ENCODE data around the gene OPHN1.

DNA sequence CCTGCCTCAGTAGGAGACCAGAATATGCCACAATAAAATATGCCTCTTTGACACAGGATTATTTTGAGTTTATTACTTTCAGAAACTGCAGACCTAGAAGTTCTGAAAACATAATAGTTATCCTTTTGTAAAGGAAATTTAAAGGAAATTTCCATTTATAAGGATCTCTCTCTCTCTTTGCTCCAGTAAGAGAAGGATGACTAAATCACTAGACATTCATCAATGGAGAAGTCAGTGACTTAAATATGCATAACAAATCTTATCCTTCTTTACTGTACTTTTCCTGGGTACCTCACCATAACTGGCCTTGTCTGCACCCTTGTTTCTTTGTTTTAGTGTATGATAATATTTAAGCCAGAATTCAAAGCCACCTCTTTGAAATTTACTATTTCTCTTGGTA lies 28.3 kb upstream of the OPHN1 start:
- TF ChIP-seq, protein P1, sequence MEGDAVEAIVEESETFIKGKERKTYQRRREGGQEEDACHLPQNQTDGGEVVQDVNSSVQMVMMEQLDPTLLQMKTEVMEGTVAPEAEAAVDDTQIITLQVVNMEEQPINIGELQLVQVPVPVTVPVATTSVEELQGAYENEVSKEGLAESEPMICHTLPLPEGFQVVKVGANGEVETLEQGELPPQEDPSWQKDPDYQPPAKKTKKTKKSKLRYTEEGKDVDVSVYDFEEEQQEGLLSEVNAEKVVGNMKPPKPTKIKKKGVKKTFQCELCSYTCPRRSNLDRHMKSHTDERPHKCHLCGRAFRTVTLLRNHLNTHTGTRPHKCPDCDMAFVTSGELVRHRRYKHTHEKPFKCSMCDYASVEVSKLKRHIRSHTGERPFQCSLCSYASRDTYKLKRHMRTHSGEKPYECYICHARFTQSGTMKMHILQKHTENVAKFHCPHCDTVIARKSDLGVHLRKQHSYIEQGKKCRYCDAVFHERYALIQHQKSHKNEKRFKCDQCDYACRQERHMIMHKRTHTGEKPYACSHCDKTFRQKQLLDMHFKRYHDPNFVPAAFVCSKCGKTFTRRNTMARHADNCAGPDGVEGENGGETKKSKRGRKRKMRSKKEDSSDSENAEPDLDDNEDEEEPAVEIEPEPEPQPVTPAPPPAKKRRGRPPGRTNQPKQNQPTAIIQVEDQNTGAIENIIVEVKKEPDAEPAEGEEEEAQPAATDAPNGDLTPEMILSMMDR (IDR thresholded peaks at IDR 0.05), result no peak
- TF ChIP-seq POLR2A (IDR thresholded peaks at IDR 0.05), result no peak
